ENCODE data around the gene MAJIN. TPM values are rescaled to one million over a fixed set of nuclear protein-coding genes. Genes with fewer than 3 reads are reported as not detected.

The MAJIN gene
- total RNA-seq, 1 donor from 2014 or later, result not detected

DNA sequence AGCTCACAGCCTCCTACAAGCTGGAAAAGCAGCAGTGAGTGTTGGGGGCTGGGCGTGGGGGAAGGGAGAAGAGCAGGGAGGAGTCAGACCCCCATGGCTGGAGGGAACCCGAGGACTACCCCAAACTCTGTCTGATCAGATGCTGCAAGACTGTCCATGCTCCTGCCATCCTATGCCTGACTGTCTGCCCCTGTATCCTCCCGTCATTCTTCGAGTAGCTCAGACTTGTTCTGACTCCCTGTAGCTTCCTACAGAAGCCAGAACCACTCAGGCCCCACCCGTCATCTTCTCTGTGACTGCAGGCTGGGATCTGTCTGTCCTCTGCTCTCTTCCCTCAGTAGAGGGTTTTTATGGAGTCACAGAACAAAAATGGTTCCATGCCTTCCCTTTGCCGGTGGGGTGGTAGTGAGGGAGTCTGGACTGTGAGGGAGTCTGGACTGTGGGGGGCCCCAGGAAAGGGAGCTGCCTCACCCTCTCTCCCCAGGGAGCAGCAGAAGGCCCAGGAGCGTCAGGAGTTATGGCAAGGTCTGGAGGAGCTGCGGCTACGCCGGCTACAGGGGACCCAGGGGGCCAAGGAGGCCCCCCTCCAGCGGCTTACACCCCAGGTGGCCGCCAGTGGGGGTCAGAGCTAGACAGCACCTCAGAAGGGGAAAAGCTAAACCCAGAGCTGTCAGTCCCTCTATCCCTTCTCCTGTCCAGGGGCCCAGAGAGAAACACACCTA is 38.5 kb downstream of the MAJIN start:
- Histone ChIP-seq H3K9me3 (no peaks in the 10 kb centered on the region), H3K27ac (no peak overlapping the region), H3K36me3 (peaks cover 0 to 49% of the 10 kb centered on the region in 2 donors), H3K4me1 (no peaks in the 10 kb centered on the region), H3K4me3 (no peak overlapping the region), H3K27me3 (no peaks in the 10 kb centered on the region)
- intact Hi-C loops (cut with DNase I), result no loop called here
- TF ChIP-seq POLR2A (IDR thresholded peaks at IDR 0.05), result no peak
- TF ChIP-seq POLR2AphosphoS5 (IDR thresholded peaks at IDR 0.05; ENCODE audit: insufficient read depth in 1 of 2, low read depth in 1 of 2), result no peak
- TF ChIP-seq, protein P1, sequence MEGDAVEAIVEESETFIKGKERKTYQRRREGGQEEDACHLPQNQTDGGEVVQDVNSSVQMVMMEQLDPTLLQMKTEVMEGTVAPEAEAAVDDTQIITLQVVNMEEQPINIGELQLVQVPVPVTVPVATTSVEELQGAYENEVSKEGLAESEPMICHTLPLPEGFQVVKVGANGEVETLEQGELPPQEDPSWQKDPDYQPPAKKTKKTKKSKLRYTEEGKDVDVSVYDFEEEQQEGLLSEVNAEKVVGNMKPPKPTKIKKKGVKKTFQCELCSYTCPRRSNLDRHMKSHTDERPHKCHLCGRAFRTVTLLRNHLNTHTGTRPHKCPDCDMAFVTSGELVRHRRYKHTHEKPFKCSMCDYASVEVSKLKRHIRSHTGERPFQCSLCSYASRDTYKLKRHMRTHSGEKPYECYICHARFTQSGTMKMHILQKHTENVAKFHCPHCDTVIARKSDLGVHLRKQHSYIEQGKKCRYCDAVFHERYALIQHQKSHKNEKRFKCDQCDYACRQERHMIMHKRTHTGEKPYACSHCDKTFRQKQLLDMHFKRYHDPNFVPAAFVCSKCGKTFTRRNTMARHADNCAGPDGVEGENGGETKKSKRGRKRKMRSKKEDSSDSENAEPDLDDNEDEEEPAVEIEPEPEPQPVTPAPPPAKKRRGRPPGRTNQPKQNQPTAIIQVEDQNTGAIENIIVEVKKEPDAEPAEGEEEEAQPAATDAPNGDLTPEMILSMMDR (IDR thresholded peaks at IDR 0.05), result no peak
- no peak for DNase-seq (ENCODE audit: extremely low spot score in 2 of 2)

DNA sequence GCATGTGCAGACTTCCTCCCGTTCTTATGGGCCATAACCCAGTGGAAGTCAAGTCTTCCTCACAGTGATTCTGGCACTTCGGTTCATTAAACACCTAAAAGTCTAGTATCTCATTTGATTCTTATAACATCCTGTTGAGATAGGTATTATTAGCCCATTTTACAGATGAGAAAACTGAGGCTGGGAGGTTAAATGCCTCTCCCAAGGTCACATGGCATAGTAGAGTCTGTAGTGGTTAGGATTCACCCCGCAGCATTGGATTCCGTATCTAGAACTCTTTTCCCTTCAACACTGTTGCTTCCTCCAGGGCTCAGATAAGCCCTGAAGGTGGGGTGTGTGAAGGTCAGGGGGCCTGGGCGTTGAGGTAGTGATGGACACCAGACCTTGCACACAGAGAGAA is 39.6 kb downstream of the MAJIN start:
- no peak for DNase-seq (ENCODE audit: extremely low spot score in 2 of 2)
- Histone ChIP-seq H3K27ac (no peak overlapping the region), H3K4me3 (no peak overlapping the region), H3K9me3 (no peaks in the 10 kb centered on the region), H3K36me3 (peaks cover 0 to 60% of the 10 kb centered on the region in 2 donors), H3K4me1 (no peaks in the 10 kb centered on the region), H3K27me3 (no peaks in the 10 kb centered on the region)
- intact Hi-C loops (cut with DNase I), result no loop called here
- no peak for TF ChIP-seq POLR2A (IDR thresholded peaks at IDR 0.05)

DNA sequence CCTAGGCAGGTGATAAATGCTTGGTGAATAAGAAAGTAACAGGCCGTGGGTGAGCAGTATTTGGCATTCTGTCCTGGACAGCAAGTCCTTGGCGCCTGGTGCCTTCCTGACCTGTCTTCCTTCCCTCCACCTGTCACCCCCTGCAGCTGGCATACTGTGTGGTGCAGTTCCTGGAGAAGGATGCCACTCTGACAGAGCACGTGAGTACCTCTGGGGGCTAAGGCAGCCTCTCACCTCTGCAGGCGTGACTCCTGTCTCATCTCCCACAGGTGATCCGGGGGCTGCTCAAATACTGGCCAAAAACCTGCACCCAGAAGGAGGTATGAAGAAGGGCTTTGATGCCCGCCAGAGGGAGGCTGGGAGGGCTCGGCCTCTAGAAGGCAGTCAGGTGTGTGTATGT is 40.6 kb downstream of the MAJIN start:
- TF ChIP-seq POLR2AphosphoS5 (IDR thresholded peaks at IDR 0.05; ENCODE audit: insufficient read depth in 1 of 2, low read depth in 1 of 2) (no peak), POLR2A (IDR thresholded peaks at IDR 0.05) (no peak)
- TF ChIP-seq, protein P1 (IDR thresholded peaks at IDR 0.05), result no peak
- Histone ChIP-seq H3K27ac (no peak overlapping the region), H3K4me1 (peaks cover 5% of the 10 kb centered on the region), H3K27me3 (no peaks in the 10 kb centered on the region), H3K36me3 (peaks cover 0 to 63% of the 10 kb centered on the region in 2 donors), H3K4me3 (no peak overlapping the region), H3K9me3 (no peaks in the 10 kb centered on the region)
- intact Hi-C loops (cut with DNase I), result no loop called here
- no peak for DNase-seq (ENCODE audit: extremely low spot score in 2 of 2)

DNA sequence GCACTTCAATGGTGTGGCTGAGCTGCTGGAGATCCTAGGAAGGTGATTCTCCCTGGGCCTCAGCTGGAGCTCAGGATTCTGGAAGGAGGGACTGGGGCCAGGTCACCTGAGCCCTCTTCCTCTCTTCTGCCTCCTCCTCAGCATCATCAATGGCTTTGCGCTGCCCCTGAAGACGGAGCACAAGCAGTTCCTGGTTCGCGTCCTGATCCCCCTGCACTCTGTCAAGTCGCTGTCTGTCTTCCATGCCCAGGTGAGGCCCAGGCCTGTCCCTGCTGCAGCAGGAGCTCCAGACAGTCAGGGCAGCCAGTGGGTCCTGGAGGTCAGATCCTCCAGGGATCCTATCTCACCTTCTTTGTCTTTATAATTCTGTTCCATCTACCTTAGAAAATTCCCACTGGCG is 41.6 kb downstream of the MAJIN start:
- TF ChIP-seq, protein P1 (IDR thresholded peaks at IDR 0.05), result no peak
- no peak for TF ChIP-seq POLR2A (IDR thresholded peaks at IDR 0.05)
- no peak for TF ChIP-seq POLR2AphosphoS5 (IDR thresholded peaks at IDR 0.05; ENCODE audit: insufficient read depth in 1 of 2, low read depth in 1 of 2)
- Histone ChIP-seq H3K4me1 (peaks cover 15% of the 10 kb centered on the region), H3K27me3 (no peaks in the 10 kb centered on the region), H3K27ac (no peak overlapping the region), H3K36me3 (peaks cover 0 to 63% of the 10 kb centered on the region in 2 donors), H3K9me3 (no peaks in the 10 kb centered on the region), H3K4me3 (no peak overlapping the region)
- intact Hi-C loops (cut with DNase I), result no loop called here
- no peak for DNase-seq (ENCODE audit: extremely low spot score in 2 of 2)

DNA sequence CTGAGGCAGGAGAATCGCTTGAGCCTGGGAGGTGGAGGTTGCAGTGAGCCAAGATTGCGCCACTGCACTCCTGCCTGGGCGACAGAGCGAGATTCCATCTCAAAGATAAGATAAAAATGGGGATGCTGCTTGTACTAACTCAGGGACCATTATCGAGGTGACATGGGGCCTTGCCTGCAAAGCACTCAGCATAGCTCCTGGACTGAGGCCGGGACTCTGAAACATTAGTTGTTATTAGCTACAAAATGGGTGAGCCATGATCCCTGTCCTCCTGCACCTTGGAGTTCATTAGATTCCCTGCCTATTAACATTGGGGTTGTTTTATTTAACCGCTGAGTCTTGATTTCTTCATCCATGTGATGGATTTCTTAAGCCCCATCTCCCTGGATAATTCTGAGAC is 42.3 kb downstream of the MAJIN start:
- Histone ChIP-seq H3K36me3 (peaks cover 0 to 63% of the 10 kb centered on the region in 2 donors), H3K4me1 (peaks cover 18% of the 10 kb centered on the region), H3K9me3 (no peaks in the 10 kb centered on the region), H3K27ac (no peak overlapping the region), H3K4me3 (no peak overlapping the region), H3K27me3 (no peaks in the 10 kb centered on the region)
- intact Hi-C loops (cut with DNase I), result no loop called here
- TF ChIP-seq POLR2A (IDR thresholded peaks at IDR 0.05), result no peak
- TF ChIP-seq, protein P1 (IDR thresholded peaks at IDR 0.05), result no peak
- TF ChIP-seq POLR2AphosphoS5 (IDR thresholded peaks at IDR 0.05; ENCODE audit: insufficient read depth in 1 of 2, low read depth in 1 of 2), result no peak
- no peak for DNase-seq (ENCODE audit: extremely low spot score in 2 of 2)
